HEK293T (cell line): ENCODE measurements around the gene SUSD6.

Experiments used
- ARNT ChIP-seq: fragments of 450-650 bp; IDR thresholded peaks from 2 replicates; pipeline ENCODE4 v1.6.1; 2017; ENCODE audit warnings: mild to moderate bottlenecking
- ELF4 ChIP-seq: fragments of 450-650 bp; IDR thresholded peaks from 2 replicates; pipeline ENCODE4 v1.6.1; 2017; ENCODE audit warnings: antibody characterized with exemption
- NFRKB ChIP-seq: fragments of 450-650 bp; IDR thresholded peaks from 2 replicates; pipeline ENCODE4 v1.6.1; 2016; ENCODE audit warnings: mild to moderate bottlenecking, moderate library complexity

DNA sequence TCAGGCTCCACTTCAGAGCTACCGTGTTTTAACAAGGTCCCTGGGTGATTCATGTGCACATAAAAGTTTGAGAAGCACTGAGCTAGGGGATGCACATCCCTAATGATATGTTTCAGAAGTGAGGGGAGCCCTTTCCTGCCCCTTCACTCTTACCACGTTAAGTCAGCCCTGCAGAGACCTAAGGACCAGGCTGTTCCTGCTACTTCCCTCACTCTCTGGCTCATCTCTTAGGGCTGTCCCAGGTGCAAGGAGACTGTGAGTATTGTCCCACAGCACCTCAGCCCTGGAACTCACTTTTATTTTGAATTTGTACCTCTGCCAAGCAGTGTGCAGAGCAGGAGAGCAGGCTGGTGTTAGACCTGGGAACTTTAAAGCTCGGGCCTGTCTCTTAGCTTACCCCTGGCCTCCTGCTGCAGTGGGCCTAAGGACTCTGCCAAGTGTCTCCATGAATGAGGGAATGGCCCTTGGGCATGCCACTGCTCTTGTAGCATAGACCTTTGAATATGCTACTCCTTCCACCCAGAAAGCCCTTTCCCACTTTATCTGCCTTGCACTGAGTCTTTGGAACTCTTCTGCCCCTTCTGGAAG lies 11.0 kb upstream of the SUSD6 start:
- TF ChIP-seq ARNT, result no peak
- no peak for TF ChIP-seq NFRKB
- no peak for TF ChIP-seq ELF4
